ENCODE data around the gene TIMMDC1. TPM values are rescaled to one million over a fixed set of nuclear protein-coding genes. Genes with fewer than 3 reads are reported as not detected.

Gene TIMMDC1
- total RNA-seq, 1 experiment from 2014 or later, result 22.9 TPM

Other genes with a start within 250 kb of the TIMMDC1 start
- gene ARHGAP31, start 204.2 kb upstream of the TIMMDC1 start, total RNA-seq (2014; rRNA removed; shearing (Covaris generic); ENCODE audit: low replicate concordance), result 1.5 and 6.6 TPM in 2 replicates
- 41.5 and 91.3 TPM in 2 replicates for gene TMEM39A, start 34.9 kb upstream of the TIMMDC1 start, total RNA-seq (2014; rRNA removed; shearing (Covaris generic); ENCODE audit: low replicate concordance)
- gene POGLUT1, start 29.6 kb upstream of the TIMMDC1 start, total RNA-seq (2014; rRNA removed; shearing (Covaris generic); ENCODE audit: low replicate concordance), result 2.1 and 16.1 TPM in 2 replicates
- gene CD80, start 61.1 kb downstream of the TIMMDC1 start, total RNA-seq (2014; rRNA removed; shearing (Covaris generic); ENCODE audit: low replicate concordance), result not detected in 2 replicates
- 1.7 and 2.2 TPM in 2 replicates for gene ADPRH, start 80.9 kb downstream of the TIMMDC1 start, total RNA-seq (2014; rRNA removed; shearing (Covaris generic); ENCODE audit: low replicate concordance)
- gene PLA1A, start 99.3 kb downstream of the TIMMDC1 start, total RNA-seq (2014; rRNA removed; shearing (Covaris generic); ENCODE audit: low replicate concordance), result 10.6 and 17.7 TPM in 2 replicates
- not detected in 2 replicates for gene POPDC2, start 162.0 kb downstream of the TIMMDC1 start, total RNA-seq (2014; rRNA removed; shearing (Covaris generic); ENCODE audit: low replicate concordance)
- gene COX17, start 178.9 kb downstream of the TIMMDC1 start, total RNA-seq (2014; rRNA removed; shearing (Covaris generic); ENCODE audit: low replicate concordance), result 8.6 and 22.3 TPM in 2 replicates
- gene CFAP91, start 204.5 kb downstream of the TIMMDC1 start, total RNA-seq (2014; rRNA removed; shearing (Covaris generic); ENCODE audit: low replicate concordance), result 0.17 and 4.5 TPM in 2 replicates

All from Caki2 (cell line).